ENCODE measurements around the gene AHCYL2.

- TF ChIP-seq POLR2AphosphoS5 (IDR thresholded peaks at IDR 0.05; ENCODE audit: insufficient read depth, low read depth, low read length) (no peak), EZH2 (IDR thresholded peaks at IDR 0.05; ENCODE audit: borderline replicate concordance, low read depth, low read length, severe bottlenecking) (no peak)
- TF ChIP-seq, protein P1, sequence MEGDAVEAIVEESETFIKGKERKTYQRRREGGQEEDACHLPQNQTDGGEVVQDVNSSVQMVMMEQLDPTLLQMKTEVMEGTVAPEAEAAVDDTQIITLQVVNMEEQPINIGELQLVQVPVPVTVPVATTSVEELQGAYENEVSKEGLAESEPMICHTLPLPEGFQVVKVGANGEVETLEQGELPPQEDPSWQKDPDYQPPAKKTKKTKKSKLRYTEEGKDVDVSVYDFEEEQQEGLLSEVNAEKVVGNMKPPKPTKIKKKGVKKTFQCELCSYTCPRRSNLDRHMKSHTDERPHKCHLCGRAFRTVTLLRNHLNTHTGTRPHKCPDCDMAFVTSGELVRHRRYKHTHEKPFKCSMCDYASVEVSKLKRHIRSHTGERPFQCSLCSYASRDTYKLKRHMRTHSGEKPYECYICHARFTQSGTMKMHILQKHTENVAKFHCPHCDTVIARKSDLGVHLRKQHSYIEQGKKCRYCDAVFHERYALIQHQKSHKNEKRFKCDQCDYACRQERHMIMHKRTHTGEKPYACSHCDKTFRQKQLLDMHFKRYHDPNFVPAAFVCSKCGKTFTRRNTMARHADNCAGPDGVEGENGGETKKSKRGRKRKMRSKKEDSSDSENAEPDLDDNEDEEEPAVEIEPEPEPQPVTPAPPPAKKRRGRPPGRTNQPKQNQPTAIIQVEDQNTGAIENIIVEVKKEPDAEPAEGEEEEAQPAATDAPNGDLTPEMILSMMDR (IDR thresholded peaks at IDR 0.05; ENCODE audit: extremely low read depth in 1 of 2, insufficient read depth in 1 of 2, low read depth in 1 of 2, low read length in 2 of 2): no peak
These were observed 13.7 kb downstream of the AHCYL2 start for GRCh38 chr7:129238546-129238945.
